ENCODE data around the gene RNF223.
"Not testable (repeated sequence)": the region's sequence is repeated elsewhere in the genome, so short reads cannot be mapped to it uniquely, and the experiment has no call there.

- TF ChIP-seq EP300, CTCF, POLR2A (IDR thresholded peaks at IDR 0.05): not testable (repeated sequence)
These were observed 43.0 kb downstream of the RNF223 start for GRCh38 chr1:1030867-1031658.

Measured in tibial nerve (tissue), 4 donors.